Cardiac ventricle fibroblast (primary cell): Measurements from ENCODE around the gene SPHK1. TPM values are rescaled to one million over a fixed set of nuclear protein-coding genes. Genes with fewer than 3 reads are reported as not detected.

Experiments used
- total RNA-seq: library from RNA; depleted of rRNA; stranded (reverse); fragments of >200 nt; gene quantifications from 2 replicates; pipeline ENCODE4 v1.2.3, GENCODE V29; 2015

The SPHK1 gene
- total RNA-seq, result 51.0 and 55.1 TPM in 2 replicates

GRCh38 chr17:76384222-76384986 lies at the start of gene SPHK1:
TSS of gene SPHK1 (plus strand) at chr17:76384609. CDS start at chr17:76385645, 1,036 bp downstream.

GRCh38 chr17:76353599-76354316 lies 30.7 kb upstream of the SPHK1 start, which contains the start of gene PRPSAP1:
TSS of gene PRPSAP1 (minus strand) at chr17:76353916. CDS start at chr17:76353703, 213 bp downstream.

Other genes starting within 250 kb of the SPHK1 start
- not detected in 2 replicates for gene FOXJ1, start 243.4 kb upstream of the SPHK1 start, total RNA-seq
- 0.10 and 0.44 TPM in 2 replicates for gene RNF157, start 144.1 kb upstream of the SPHK1 start, total RNA-seq
- 4.5 and 5.9 TPM in 2 replicates for gene UBALD2, start 119.3 kb upstream of the SPHK1 start, total RNA-seq
- gene QRICH2, start 76.3 kb upstream of the SPHK1 start, total RNA-seq, result 0.98 and 1.8 TPM in 2 replicates
- 23.1 and 35.4 TPM in 2 replicates for gene PRPSAP1, start 30.7 kb upstream of the SPHK1 start, total RNA-seq
- 19.2 and 25.5 TPM in 2 replicates for gene UBE2O, start 68.5 kb downstream of the SPHK1 start, total RNA-seq
- not detected in 2 replicates for gene AANAT, start 83.0 kb downstream of the SPHK1 start, total RNA-seq
- 5.2 and 10.5 TPM in 2 replicates for gene RHBDF2, start 116.8 kb downstream of the SPHK1 start, total RNA-seq
- 126 and 147 TPM in 2 replicates for gene CYGB, start 153.1 kb downstream of the SPHK1 start, total RNA-seq
- gene PRCD, start 155.4 kb downstream of the SPHK1 start, total RNA-seq, result 5.7 and 6.6 TPM in 2 replicates
- gene ST6GALNAC2, start 201.3 kb downstream of the SPHK1 start, total RNA-seq, result 1.9 TPM in 1 of 2 replicates, not detected in the other